Heart left ventricle (tissue), 16 donors: ENCODE data around the gene CAPN14. TPM values are rescaled to one million over a fixed set of nuclear protein-coding genes. Genes with fewer than 3 reads are reported as not detected.

Source experiments
- ATAC-seq, 4 donors: fragments of 200-7000 bp; cut with Tn5 transposase; one replicate each; pipeline ENCODE4 v1.9.1; 2020 to 2022; ENCODE audit warnings: moderate library complexity in 4 of 4, mild to moderate bottlenecking in 3 of 4, moderate number of reproducible peaks in 1 of 4
- DNase-seq, 5 donors: peaks; one replicate each; pipeline ENCODE4 v3.0.0-alpha.2; 2020
- H3K27ac ChIP-seq, 12 donors: fragments of 200-600 bp; sonication (generic) in 4 of 12; one replicate each; pipeline versions ENCODE4 v1.5.0 to v1.8.0; 2016 to 2022; ENCODE audit warnings: mild to moderate bottlenecking in 2 of 12
- H3K27me3 ChIP-seq, 9 donors: fragments of 200-600 bp; sonication (generic) in 2 of 9; one replicate each; pipeline versions ENCODE4 v1.5.1 to v1.8.0; 2016 to 2022; ENCODE audit warnings: mild to moderate bottlenecking in 3 of 9
- H3K36me3 ChIP-seq, 9 donors: fragments of 200-600 bp; sonication (generic) in 2 of 9; one replicate each; pipeline versions ENCODE4 v1.5.0 to v1.8.0; 2018 to 2022; ENCODE audit warnings: mild to moderate bottlenecking in 2 of 9
- H3K4me1 ChIP-seq, 12 donors: fragments of 200-600 bp; sonication (generic) in 4 of 12; one replicate each; pipeline versions ENCODE4 v1.5.0 to v1.8.0; 2016 to 2022; ENCODE audit warnings: mild to moderate bottlenecking in 3 of 12
- H3K4me3 ChIP-seq, 12 donors: fragments of 200-600 bp; sonication (generic) in 4 of 12; one replicate each; pipeline versions ENCODE4 v1.5.0 to v1.8.0; 2017 to 2022; ENCODE audit warnings: mild to moderate bottlenecking in 9 of 12, moderate library complexity in 4 of 12
- H3K9me3 ChIP-seq, 12 donors: fragments of 200-600 bp; sonication (generic) in 4 of 12; one replicate each; pipeline versions ENCODE4 v1.5.0 to v1.8.0; 2016 to 2022; ENCODE audit warnings: mild to moderate bottlenecking in 1 of 12
- POLR2A ChIP-seq, 2 donors: fragments of 450-650 bp; IDR thresholded peaks; one replicate each; pipeline ENCODE4 v1.6.1; 2017; ENCODE audit warnings: antibody characterized with exemption in 2 of 2, mild to moderate bottlenecking in 2 of 2, moderate library complexity in 2 of 2
- WGBS, 4 donors: extraction: QIAGEN DNeasy Blood & Tissue Kit in 2 of 4; methylation state at CpG; one replicate each; pipeline versions ENCODE4 v1.1.5 to v1.1.7; 2013 to 2018; 5-methylcytosine and 5-hydroxymethylcytosine counted together
- intact Hi-C, 10 donors: fragments of 100-400 bp; cut with DNase I; formaldehyde crosslinking; loops; one replicate each; pipeline versions ENCODE4 v1.11.1 to v1.14.2; 2022
- polyA plus RNA-seq, 2 donors: library from polyadenylated mRNA; stranded (reverse); fragments of 200-250 nt; gene quantifications; one replicate each; pipeline ENCODE4 v1.2.3, GENCODE V29; 2013
- total RNA-seq, 9 donors: library from RNA; depleted of rRNA in 2 of 9; stranded (reverse); fragments of >200 nt in 2 of 9; fragmentation: NEBNext Ultra II Directional in 3 of 9; extraction: Animal tissue kit (Norgen Biotek cat#: 25700) in 3 of 9; gene quantifications; one replicate each; pipeline versions ENCODE4 v1.1.0 to v1.2.4, GENCODE V29; 2016 to 2023
- TF ChIP-seq, protein P1 (sequence below), 12 donors: fragments of 200-600 bp; sonication (generic) in 4 of 12; IDR thresholded peaks; one replicate each; pipeline versions ENCODE4 v1.5.0 to v1.8.0; 2018 to 2022; ENCODE audit warnings: antibody characterized with exemption in 12 of 12, mild to moderate bottlenecking in 5 of 12
- donor health status: ischemic (EF 13 %, LVEDD 7.1; RV severe dilation, severe dysfunction).
- donor health status: healthy with polysubstance abuse.
- donor health status: DM: no; HTN: yes; CAD: no.
- donor health status: DM: no; HTN: no; CAD: no.
- donor health status: ischemic (EF 25% LVEDD 6.9; RV normal size, moderate dysfunction).
- donor health status: ischemic (EF 25% LVEDD 5.7; RV mildly dilated, moderate dysfunction).
- donor health status: healthy.
- donor health status: DM: yes; HTN: yes; CAD: no.
- donor health status: ischemic (EF 35%, LVEDD 5.7; RV mildly dilated, moderate dysfunction).
- donor health status: nonischemic (EF 11% LVEDD 7.7; RV severe dilation, severe dysfunction).
- donor health status: DM: yes; HTN: yes; CAD: no.
- donor health status: PGD.
- donor health status: ischemic (EF 29% LVEDD 5.4; RV normal size, mild dysfunction).
- donor health status: nonischemic (EF 23%, LVEDD 6.1; RV moderate dilation, normal function).

Gene CAPN14
- total and polyA plus RNA-seq, 11 donors = 0.04 to 0.44 (median 0.17) TPM

DNA sequence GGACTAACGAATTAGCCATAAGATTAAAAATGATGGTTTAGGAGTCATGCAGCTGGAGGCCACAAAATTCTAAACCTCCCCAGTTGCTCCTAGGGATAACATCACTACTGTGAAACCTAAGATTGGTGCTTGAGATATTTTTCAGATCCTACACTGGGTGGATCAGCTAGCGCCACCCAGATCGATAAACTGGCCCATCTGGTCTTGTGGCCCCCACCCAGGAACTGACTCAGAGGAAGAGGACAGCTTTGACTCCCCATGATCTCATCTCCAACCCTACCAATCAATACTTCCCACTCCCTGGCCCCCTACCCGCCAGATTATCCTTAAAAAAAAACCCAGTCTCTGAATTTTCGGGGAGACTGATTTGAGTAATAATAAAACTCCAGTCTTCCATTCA, 84.5 kb downstream of the CAPN14 start:
- Histone ChIP-seq H3K4me1 (peaks cover 0 to 11% (median 5%) of the 10 kb centered on the region in 12 donors), H3K36me3 (no peaks in the 10 kb centered on the region), H3K27me3 (peaks cover 7 to 34% (median 28%) of the 10 kb centered on the region in 9 donors), H3K9me3 (no peaks in the 10 kb centered on the region), H3K4me3 (no peak overlapping the region), H3K27ac (no peak overlapping the region)
- 84 to 92% (median 87%) methylated on average over 5 of the region's 5 CpGs for WGBS, 4 donors
- intact Hi-C loops = loop anchor here in 1 of 10 donors (10.0 kb wide), 1 partner anchor 202 kb away; no protein-coding TSS in a partner anchor
- no peak for DNase-seq
- ATAC-seq = no peak
- TF ChIP-seq POLR2A (IDR thresholded peaks at IDR 0.05) = no peak
- TF ChIP-seq, protein P1, sequence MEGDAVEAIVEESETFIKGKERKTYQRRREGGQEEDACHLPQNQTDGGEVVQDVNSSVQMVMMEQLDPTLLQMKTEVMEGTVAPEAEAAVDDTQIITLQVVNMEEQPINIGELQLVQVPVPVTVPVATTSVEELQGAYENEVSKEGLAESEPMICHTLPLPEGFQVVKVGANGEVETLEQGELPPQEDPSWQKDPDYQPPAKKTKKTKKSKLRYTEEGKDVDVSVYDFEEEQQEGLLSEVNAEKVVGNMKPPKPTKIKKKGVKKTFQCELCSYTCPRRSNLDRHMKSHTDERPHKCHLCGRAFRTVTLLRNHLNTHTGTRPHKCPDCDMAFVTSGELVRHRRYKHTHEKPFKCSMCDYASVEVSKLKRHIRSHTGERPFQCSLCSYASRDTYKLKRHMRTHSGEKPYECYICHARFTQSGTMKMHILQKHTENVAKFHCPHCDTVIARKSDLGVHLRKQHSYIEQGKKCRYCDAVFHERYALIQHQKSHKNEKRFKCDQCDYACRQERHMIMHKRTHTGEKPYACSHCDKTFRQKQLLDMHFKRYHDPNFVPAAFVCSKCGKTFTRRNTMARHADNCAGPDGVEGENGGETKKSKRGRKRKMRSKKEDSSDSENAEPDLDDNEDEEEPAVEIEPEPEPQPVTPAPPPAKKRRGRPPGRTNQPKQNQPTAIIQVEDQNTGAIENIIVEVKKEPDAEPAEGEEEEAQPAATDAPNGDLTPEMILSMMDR (IDR thresholded peaks at IDR 0.05) = no peak

- no peak for TF ChIP-seq POLR2A (IDR thresholded peaks at IDR 0.05)
- TF ChIP-seq, protein P1 (IDR thresholded peaks at IDR 0.05) = no peak
- 35 to 68% (median 55%) methylated on average over 4 of the region's 4 CpGs for WGBS, 4 donors
- Histone ChIP-seq H3K9me3 (no peaks in the 10 kb centered on the region), H3K27me3 (peaks cover 0 to 26% (median 19%) of the 10 kb centered on the region in 9 donors), H3K4me3 (no peak overlapping the region), H3K27ac (no peak overlapping the region), H3K4me1 (peaks cover 0 to 2% (median 0%) of the 10 kb centered on the region in 12 donors), H3K36me3 (no peaks in the 10 kb centered on the region)
- ATAC-seq (no peak), DNase-seq (no peak)
- intact Hi-C loops = loop anchor here in 1 of 10 donors (10.0 kb wide), 1 partner anchor 203 kb away; no protein-coding TSS in a partner anchor
Observed at GRCh38 chr2:31131871-31132270, 85.4 kb downstream of the CAPN14 start.

- Histone ChIP-seq H3K4me1 (no peaks in the 10 kb centered on the region), H3K9me3 (no peaks in the 10 kb centered on the region), H3K4me3 (no peak overlapping the region), H3K27me3 (peaks cover 0 to 16% (median 0%) of the 10 kb centered on the region in 9 donors), H3K27ac (no peak overlapping the region), H3K36me3 (no peaks in the 10 kb centered on the region)
- WGBS, 4 donors = 59 to 72% (median 65%) methylated on average over 6 of the region's 6 CpGs
- TF ChIP-seq, protein P1 (IDR thresholded peaks at IDR 0.05) = no peak
- TF ChIP-seq POLR2A (IDR thresholded peaks at IDR 0.05) = no peak
- intact Hi-C loops = loop anchor here in 1 of 10 donors (10.0 kb wide), 1 partner anchor 205 kb away; no protein-coding TSS in a partner anchor
- ATAC-seq (no peak), DNase-seq (no peak)
Observed at GRCh38 chr2:31129375-31130171, 87.7 kb downstream of the CAPN14 start.

DNA sequence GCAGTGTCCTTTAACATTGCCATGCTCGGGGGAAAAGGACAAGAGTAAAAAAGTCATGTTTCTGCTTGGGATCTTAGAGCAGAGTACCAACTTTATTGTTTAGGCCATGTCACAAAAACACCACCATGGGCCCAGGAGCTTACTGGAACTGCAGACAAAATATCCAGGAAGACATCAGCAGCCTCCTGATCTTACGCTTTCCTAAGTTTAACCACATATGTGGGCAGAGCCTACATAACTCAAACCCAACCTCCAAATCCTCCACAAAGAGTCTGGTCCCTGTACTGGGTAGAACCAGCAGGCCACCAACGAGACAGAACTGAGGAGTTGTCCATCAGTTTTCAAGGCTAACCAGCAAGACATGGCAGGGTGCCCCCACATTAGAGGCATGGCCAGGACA, 89.4 kb downstream of the CAPN14 start:
- intact Hi-C loops = no loop called here
- Histone ChIP-seq H3K27ac (no peak overlapping the region), H3K4me1 (no peaks in the 10 kb centered on the region), H3K4me3 (no peak overlapping the region), H3K9me3 (no peaks in the 10 kb centered on the region), H3K36me3 (no peaks in the 10 kb centered on the region), H3K27me3 (peaks cover 0 to 13% (median 0%) of the 10 kb centered on the region in 9 donors)
- no peak for TF ChIP-seq POLR2A (IDR thresholded peaks at IDR 0.05)
- TF ChIP-seq, protein P1 (IDR thresholded peaks at IDR 0.05) = no peak
- DNase-seq (no peak), ATAC-seq (no peak)
- 79 to 88% (median 83%) methylated on average over 3 of the region's 3 CpGs for WGBS, 4 donors
